ENCODE results near the gene MACROD2.

The MACROD2 gene

DNA sequence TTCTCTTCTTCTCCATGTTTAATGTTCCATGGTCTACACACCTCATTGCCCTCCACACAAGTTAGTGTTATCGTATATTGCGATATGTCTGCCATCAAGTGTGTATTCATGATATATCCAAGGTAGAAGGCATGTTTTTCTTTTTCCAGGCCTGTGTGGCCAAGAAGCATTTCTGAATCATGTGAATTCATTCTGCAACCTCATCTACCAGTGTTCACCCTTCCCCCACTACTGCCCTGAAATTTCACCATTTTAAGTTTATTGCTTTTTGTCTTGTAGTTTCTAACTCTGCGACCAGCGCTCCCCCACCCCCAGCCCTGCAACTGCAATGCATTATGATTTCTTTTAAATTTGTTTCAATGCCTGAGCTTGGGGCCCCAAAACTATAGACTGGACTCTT, 960.1 kb downstream of the MACROD2 start:
- DNase-seq (ENCODE audit: low read depth): no peak
- TF ChIP-seq, protein P1, sequence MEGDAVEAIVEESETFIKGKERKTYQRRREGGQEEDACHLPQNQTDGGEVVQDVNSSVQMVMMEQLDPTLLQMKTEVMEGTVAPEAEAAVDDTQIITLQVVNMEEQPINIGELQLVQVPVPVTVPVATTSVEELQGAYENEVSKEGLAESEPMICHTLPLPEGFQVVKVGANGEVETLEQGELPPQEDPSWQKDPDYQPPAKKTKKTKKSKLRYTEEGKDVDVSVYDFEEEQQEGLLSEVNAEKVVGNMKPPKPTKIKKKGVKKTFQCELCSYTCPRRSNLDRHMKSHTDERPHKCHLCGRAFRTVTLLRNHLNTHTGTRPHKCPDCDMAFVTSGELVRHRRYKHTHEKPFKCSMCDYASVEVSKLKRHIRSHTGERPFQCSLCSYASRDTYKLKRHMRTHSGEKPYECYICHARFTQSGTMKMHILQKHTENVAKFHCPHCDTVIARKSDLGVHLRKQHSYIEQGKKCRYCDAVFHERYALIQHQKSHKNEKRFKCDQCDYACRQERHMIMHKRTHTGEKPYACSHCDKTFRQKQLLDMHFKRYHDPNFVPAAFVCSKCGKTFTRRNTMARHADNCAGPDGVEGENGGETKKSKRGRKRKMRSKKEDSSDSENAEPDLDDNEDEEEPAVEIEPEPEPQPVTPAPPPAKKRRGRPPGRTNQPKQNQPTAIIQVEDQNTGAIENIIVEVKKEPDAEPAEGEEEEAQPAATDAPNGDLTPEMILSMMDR (IDR thresholded peaks at IDR 0.05; ENCODE audit: control insufficient read depth, insufficient read depth, low read depth, low read length, missing control alignments): no peak
- H3K4me3 ChIP-seq (ENCODE audit: control insufficient read depth, low read depth, low read length): no peak overlapping the region

DNA sequence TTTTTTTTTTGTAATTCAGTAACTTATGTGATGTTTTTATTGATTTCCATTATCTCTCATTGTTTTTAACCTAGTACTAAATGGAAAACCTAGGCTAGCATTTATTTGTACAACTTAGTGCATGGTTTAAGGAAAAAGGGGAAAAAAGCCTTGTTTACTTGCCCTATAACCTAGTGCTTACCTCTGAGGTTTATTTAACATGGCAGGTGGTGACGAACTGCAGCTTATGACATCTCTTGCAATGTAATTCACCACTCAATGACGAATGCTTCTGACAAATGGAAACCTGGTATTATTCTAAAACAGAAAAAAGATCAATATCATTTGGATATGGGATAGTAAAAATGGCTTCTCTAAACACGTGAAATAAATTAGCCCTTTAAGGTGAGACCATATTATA, 960.7 kb downstream of the MACROD2 start:
- TF ChIP-seq, protein P1 (IDR thresholded peaks at IDR 0.05; ENCODE audit: control insufficient read depth, insufficient read depth, low read depth, low read length, missing control alignments): no peak
- no peak for DNase-seq (ENCODE audit: low read depth)
- no peak overlapping the region for H3K4me3 ChIP-seq (ENCODE audit: control insufficient read depth, low read depth, low read length)

DNA sequence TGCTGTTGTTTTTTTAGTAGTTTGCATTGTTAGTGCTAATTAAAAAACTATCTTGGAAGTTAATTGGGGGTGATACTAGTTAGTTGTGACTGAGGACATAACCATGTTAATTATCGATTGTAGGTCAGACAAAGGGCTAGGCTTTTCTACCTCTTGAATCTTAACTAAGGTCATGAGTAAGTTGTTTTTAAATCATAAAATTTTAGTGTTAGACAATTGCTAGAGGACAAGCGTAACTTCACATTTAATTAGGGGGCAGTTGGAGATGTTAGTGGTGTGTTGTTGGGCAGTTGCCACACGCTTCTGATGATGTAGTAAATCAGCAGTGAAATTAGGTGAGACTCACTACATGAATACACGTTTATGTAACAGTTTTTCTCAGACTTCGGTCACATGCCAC, 961.2 kb downstream of the MACROD2 start:
- TF ChIP-seq, protein P1 (IDR thresholded peaks at IDR 0.05; ENCODE audit: control insufficient read depth, insufficient read depth, low read depth, low read length, missing control alignments): no peak
- DNase-seq (ENCODE audit: low read depth): no peak
- H3K4me3 ChIP-seq (ENCODE audit: control insufficient read depth, low read depth, low read length): no peak overlapping the region

DNA sequence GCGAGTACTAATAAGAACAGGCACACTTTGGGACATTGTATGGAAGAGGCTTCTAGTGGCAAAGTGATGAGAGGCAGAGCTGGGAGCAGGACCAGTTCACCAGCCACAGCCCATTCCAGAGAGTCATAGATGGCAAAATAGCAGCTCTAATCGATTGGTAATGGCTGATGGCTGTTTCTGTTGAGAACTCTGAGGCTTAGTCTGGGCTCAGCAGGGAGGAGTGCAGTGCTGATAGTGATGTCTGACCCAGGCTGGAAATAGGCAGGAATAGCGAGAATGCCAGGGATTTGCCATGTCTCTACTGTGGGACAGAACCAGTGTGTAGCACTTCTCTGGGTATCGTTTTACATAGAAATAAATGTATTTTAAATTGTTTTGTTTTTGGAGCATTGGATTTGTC, 962.1 kb downstream of the MACROD2 start:
- no peak overlapping the region for H3K4me3 ChIP-seq (ENCODE audit: control insufficient read depth, low read depth, low read length)
- TF ChIP-seq, protein P1 (IDR thresholded peaks at IDR 0.05; ENCODE audit: control insufficient read depth, insufficient read depth, low read depth, low read length, missing control alignments): no peak
- DNase-seq (ENCODE audit: low read depth): no peak

DNA sequence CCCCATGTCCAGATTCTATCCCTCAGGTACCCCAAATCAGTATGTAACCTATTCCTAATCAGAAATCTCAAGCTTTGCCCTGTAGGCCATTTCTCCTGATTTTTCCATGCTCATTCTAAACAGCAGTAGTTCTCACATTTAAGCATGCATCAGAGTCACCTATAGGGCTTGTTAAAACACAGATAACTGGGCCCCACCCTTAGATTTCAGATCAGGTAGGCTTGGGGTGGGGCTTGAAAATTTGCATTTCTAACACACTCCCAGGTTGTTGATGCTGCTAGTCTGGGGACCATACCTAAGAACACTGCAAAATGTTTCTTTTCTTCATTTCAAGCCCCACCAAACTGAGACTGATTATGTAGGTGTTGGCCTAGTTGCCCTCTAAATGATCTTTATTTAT, 963.3 kb downstream of the MACROD2 start:
- DNase-seq (ENCODE audit: low read depth): no peak
- TF ChIP-seq, protein P1 (IDR thresholded peaks at IDR 0.05; ENCODE audit: control insufficient read depth, insufficient read depth, low read depth, low read length, missing control alignments): no peak
- no peak overlapping the region for H3K4me3 ChIP-seq (ENCODE audit: control insufficient read depth, low read depth, low read length)

DNA sequence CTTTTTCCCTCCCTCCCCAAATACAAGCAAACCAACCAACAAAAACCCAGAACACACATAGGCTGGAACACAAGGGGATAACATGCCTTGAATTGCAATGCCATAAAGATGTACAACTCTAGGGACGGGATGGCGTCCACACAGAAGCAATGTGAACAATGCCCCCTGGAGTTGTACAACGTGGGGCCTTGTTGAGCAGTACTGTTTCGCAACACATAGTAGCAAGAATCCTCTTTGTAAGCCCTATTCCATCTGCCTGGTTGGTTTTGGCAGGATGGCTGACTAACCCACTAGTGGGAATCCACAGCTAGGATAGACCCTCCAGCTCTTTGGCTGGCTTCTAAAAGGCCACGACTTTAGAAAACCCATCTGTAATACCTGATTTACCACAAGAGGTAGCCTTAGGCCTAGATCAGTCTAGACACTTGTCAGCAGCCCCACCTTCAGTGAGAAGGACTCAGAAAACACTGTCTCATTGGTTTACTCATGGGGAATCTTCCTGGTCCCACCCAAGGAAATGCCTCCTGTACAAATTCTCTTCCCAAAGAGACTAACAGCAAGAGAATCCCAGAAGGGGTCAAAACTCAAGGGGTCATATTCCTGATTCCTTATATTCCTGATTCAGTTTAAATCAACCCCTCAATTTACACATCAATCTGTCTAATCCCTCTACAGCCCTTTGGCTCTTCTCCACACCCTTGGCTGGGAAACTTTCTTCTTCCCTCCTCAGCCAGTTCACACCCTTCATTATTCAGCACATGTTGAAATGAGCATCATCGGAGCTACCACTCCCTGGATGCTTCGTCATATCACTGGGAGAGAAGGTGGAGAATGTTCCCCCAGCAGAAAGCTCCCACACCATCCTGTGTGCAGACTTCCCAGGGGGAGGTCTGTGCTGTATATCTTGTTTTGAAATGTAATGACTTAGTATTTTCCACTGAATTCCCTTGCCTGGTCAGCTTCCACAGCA, 964.5 kb downstream of the MACROD2 start:
- no peak for DNase-seq (ENCODE audit: low read depth)
- H3K4me3 ChIP-seq (ENCODE audit: control insufficient read depth, low read depth, low read length): no peak overlapping the region
- TF ChIP-seq, protein P1 (IDR thresholded peaks at IDR 0.05; ENCODE audit: control insufficient read depth, insufficient read depth, low read depth, low read length, missing control alignments): no peak
